ENCODE results near the gene ARHGAP8.
A peak's percentile ranks its signal among the peaks of the same experiment; 100 is the strongest.
"Not testable (repeated sequence)": the region's sequence is repeated elsewhere in the genome, so short reads cannot be mapped to it uniquely, and the experiment has no call there.

The ARHGAP8 gene

DNA sequence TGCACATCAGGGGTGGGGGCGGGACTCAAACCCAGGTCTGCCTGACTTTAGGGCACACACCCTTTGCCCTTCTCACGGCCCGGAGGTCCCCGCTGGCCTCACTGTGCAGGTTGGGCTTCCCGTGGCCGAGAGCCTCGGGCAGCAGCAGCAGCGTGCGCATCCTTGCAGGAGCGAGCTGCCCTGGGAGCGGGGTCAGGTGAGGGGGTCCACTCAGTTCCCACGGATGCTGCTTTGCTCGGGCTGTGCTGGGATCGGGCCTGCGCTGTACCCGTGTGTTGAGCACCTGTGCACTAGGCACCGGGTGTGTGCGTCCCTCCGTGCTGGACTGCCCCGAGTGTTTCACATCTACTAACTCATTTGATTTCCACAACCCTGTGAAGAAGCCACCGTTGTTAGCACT, 25.2 kb upstream of the ARHGAP8 start:
- DNase-seq: no peak

DNA sequence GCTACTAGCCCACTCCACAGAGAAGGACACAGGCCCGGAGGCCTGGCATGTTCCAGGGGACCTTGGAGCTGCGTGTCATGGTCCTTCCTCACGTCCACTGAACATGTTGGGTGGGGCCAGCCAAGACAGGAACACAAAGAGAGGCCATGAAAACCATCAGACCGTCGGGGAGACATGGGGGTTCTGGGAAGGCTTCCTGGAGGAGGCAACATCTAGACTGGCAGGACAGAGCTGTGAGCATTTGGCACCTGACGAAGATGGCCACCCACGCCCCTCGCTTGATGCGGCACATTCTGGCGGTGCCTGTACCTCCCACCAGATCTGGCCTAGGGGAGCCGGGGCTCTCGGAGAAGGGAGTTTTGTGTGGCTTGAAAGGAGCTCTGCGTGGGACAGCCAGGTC, 24.7 kb upstream of the ARHGAP8 start:
- DNase-seq: no peak

DNA sequence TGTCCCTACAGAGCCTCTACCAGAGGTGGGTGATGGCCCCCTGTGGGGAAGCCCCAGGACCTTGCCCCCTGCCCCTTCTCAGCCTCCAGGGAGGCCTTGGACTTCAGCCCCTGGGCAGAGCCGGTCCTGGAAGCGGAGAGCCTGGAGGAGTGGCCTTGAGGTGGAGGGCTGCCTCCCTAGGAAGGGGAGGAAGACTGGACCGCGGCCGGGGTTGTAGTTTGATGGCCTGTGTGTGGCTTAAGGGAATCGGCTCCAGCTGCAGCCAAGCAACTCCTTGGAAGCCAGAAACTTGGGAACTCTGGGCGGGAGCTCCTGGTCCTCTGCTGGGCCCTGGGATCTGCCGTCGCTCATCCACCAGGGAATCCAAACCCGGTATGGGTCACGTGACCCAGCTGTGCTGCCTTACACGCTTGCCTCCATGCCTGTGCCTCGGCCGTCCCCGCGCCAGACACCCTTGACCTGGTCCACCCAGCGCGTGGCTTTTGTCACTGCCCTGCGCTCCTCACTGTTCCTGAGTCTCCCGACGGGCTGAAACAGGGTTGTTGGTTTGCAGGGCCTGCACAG, 23.5 kb upstream of the ARHGAP8 start:
- no peak for DNase-seq

DNA sequence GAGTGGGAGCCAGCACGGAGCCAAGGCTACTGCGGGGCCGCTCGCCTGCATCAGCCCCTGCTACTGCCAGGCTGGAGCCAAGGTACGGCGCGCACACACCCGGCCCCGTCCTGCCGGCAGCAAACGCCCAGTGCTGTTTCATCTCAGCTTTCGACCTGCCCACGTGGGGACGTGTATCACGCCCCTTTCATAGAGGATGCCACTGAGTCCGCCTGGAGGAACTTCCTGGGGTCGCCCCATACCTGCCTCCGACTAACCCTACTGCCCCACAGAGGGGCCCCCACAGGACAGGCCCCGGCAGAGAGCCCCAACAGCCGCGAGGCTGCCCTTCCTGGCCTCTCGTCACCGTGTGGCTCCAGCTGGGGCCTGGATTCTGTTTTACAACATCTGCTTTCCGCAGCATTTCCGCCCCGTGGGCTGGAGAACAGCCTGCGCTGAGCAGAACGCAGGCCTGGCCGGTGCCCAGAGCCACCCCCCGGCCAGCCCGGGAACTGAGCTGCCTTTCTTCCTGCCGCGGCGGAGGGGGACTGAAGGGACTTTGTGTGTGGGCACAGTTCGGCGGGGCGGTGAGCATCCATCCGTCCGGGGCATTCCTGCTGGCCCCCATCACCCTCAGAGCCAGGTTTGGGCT, 22.9 kb upstream of the ARHGAP8 start:
- DNase-seq: no peak

DNA sequence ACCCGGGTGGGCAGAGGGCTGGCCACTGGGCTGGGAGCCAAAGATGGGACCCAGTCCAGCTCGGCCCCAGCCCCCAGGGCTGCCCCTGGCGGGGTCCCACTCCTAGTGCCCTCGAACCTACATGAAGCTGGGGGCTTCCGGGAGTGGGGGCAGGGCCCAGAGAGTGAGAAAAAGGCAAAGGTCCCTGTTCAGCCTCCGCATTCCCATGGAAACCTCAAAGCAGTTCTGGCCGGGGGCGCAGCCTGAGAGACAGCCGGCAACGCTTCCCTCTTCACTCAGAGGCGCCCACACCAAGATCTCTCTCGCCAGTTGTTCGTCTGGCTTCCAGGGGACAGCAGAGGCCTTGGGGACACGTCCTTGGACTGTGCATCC, 22.4 kb upstream of the ARHGAP8 start:
- no peak for DNase-seq

DNA sequence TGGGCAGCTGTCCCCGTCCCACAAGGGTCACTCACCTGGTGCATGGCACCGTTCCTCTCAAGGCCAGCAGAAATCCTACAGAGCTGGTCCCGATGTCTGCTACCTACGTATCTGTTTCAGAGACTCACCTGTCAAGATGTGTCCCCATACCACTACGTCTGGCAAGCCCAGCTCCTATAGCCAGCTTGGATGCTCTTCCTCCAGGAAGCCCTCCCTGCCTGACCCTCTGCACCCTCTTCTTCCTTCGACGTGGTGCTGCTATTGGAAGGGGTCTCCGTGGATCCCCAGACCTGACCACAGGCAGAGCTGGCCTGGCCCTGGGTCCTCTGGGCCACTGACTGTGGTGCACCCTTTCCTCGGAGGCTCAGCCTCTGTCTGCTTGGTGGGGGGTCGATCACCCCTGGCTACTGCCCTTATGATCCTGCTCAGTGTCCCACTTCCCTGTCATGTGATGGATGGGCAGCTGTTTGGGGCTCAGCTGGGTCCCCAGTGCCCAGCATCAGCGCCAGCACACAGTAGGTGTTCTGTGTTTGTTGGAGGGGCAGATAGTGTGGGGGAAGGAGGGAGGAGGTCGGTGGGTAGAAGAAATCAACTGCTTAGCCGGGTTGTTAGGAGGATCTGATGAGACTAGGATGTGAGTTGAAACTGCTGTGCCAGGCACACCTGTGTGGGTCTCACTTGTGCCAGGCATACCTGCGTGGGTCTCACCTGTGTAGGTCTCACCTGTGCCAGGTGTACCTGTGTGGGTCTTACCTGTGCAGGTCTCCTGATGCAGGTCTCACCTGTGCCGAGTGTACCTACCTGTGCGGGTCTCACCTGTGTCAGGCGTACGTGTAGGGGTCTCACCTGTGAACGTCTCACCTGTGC, 21.7 kb upstream of the ARHGAP8 start:
- no peak for DNase-seq

DNA sequence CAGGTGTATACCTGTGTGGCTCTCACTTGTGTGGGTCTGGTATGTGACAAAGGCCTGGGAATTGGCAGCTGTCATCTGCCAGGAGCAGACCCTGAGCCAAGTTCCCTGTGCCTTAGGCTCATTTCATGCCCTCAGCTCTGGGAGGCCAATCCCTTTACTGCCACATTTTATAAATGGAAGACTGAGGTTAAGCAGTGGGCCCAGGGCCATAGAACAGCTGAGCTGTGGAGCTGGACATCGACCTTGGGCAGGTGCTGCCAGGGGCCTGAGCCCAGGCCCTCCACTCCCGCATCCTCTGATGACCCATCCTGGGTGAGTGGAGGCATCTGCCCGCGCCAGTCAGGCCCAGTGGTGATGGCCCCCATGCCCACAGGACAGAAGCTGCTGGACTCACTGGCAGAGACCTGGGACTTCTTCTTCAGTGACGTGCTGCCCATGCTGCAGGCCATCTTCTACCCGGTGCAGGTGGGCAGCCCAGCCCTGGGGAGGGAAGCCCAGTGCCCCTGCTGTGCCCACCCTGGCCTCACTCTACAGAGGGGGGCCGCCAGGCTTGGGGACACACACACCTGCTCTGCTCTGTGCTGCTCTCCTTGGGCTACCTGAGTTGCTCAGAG, 20.9 kb upstream of the ARHGAP8 start:
- DNase-seq: no peak

DNA sequence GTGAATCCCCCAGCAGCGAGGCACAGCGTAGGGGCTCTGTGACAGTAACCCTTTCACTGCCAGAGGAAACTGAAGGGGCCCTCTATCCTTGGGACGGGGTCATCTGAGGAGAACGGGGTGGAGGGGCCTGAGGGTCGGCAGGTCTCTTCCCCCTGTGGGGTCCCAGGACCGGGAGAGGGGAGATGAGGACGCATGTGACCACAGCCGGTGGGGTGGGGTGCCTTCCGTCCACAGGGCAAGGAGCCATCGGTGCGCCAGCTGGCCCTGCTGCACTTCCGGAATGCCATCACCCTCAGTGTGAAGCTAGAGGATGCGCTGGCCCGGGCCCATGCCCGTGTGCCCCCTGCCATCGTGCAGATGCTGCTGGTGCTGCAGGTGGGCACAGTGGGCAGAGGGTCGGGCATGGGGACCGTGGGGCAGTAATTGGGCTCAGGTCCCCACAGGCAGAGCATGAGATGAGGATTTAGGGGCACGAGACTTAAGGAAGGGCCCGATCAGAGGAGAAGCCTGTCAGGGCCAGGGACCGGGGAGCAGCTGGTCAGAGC, 20.3 kb upstream of the ARHGAP8 start:
- DNase-seq: no peak

DNA sequence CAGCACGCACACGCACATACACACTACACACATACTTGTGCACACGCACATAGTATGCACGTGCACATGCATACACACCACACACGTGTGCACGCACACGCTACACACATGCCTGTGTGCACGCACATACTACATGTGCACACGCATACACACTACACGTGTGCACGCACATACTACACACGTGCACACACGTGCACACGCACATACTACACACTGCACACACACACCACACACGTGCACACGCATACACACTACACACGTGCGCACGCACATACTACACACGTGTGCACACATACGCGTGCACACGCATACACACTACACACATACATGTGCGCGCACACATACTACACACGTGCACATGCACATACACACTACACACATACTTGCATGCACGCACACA, 19.7 kb upstream of the ARHGAP8 start:
- no peak for DNase-seq

DNA sequence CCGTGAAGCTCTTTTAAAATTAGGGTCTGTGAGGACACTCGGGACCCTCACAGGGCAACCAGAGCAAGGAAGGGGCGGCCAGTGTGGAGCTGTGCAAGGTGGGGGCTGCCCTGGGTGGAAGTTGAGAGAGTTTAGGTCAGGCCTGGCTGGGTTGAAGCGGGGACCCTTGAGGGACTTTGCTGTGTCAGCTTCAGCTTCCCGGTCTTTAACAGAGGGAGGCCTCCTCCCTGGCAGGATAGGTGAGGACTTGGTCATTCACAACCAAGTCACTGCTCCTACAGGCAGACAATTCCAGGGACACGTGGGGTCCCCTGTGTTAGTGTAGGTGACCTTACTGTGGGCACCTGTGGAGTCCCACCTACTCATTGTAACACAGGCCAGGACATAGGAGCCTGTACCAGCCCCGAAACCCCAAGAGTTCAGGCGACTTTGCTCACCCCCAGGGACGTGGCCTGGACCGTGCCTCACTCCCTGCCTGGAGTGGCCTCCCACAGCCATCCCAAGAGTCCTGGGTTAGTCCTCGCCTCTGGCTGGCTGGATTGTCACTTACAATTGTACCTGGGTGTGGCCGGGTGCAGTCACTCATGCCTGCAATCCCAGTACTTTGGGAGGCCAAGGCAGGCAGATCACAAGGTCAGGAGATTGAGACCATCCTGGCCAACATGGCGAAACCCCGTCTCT, 18.8 kb upstream of the ARHGAP8 start:
- DNase-seq: no peak

DNA sequence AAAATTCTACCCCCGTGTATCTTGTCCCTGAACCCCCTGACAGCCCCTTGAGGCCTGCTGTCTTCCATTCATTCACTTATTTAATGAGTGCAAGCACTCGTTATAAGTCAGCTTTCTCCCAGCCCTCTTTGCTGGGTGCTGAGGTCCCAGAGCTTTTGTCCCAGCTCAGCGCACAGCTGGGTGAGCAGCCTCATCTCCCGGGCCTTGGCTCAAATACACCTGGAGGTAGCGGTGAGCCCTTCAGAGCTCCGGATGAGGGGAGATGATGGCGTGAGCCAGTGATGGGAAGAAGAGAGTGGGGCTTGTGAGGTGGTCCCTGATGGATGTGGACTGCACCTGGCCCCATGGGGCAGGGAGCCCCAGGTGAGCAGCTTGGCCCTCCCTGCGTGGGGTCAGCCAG, 18.1 kb upstream of the ARHGAP8 start:
- no peak for DNase-seq

DNA sequence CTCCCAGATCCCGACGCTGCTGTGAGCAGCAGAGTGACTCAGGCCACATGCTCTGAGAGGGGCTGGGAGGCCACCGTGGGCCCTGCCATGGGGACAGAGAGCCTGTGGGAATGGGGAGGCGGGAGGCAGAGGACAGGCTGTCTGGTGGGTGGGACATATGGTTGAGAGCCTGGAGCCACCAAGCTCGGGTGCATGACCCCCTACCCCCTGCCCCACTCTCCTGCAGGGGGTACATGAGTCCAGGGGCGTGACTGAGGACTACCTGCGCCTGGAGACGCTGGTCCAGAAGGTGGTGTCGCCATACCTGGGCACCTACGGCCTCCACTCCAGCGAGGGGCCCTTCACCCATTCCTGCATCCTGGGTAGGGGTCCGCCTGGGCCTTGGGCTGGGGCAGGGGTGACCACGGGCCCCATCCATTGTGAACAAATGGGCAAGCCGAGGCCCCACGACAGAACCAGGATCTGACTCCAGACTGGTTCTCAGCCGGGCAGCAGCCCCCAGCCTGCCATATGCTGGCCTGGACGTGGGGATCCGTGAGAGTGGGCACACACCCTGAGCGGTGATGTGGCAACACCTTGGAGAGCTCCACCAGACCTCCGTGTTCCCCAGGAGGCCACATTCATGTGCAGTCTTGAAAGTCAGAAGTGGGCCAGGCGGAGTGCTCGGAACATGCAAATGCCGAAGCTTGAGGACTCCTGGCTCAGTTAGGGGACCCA, 17.4 kb upstream of the ARHGAP8 start:
- no peak for DNase-seq

DNA sequence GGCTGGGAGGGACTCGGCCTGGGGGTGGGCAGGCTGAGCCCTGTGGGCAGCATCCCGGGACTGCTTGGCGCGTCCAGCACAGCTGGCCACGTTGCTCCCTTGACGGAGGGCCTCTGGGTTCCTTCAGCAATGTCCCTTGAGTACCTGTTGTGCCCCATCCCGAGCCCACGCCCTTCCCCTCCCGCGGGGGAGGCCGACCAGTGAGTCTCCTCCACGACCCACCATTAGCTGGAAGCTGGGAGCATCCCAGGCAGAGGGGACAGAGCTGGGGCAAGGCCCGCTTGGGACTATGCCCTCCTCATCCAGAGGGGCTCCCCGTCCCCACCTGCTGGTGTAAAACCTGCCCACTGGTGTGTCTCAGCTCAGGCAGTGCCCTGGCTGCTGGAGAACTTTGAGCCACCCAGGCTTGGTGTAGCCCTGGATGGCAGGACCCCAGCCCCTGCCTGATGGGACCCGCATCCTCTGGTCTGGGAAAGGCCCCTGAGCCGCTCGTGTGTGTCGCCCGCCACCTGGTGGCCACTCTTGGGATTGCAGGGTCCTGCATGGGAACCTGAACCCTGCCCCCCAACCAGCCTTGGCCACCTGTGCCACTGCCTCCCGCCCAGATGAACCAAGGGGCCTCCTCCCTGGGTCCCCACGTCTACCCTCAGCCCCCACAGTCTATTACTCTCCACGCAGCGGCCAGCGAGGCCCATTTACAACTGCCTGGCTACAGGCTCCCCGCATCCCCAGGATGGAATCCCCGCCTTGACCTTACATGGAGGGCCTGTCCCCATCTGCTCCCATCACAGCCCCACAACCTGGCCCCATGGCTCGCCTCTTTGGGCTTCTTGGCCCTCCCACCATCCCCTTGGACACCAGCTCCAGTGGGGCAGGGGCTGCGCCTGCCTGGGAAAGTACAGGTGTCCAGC, 16.6 kb upstream of the ARHGAP8 start:
- DNase-seq: peak; percentile 85

DNA sequence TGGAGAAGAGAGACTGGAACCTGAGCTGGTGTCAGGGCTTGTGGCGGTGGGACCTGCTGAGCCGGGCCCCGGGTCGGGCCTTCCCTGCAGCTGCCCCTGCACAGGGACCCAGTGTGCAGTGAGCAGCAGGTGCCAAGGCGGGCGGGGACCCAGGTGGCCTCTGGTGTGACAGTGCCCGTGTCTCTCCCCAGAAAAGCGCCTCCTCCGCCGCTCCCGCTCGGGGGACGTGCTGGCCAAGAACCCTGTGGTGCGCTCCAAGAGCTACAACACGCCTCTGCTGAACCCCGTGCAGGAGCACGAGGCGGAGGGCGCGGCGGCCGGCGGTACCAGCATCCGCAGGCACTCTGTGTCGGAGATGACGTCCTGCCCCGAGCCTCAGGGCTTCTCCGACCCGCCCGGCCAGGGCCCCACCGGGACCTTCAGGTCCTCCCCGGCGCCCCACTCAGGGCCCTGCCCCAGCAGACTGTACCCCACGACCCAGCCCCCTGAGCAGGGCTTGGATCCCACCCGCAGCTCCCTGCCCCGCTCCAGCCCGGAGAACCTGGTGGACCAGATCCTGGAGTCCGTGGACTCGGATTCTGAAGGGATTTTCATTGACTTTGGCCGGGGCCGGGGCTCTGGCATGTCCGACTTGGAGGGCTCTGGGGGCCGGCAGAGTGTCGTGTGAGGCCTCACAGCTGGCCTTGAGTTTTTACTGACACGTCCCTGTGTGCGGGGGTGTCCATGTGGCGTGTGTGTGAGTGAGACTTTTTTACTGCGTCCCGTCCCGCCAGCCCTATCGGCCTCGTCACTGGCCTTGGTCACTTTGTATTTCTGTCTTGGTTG, 15.6 kb upstream of the ARHGAP8 start:
- no peak for DNase-seq

DNA sequence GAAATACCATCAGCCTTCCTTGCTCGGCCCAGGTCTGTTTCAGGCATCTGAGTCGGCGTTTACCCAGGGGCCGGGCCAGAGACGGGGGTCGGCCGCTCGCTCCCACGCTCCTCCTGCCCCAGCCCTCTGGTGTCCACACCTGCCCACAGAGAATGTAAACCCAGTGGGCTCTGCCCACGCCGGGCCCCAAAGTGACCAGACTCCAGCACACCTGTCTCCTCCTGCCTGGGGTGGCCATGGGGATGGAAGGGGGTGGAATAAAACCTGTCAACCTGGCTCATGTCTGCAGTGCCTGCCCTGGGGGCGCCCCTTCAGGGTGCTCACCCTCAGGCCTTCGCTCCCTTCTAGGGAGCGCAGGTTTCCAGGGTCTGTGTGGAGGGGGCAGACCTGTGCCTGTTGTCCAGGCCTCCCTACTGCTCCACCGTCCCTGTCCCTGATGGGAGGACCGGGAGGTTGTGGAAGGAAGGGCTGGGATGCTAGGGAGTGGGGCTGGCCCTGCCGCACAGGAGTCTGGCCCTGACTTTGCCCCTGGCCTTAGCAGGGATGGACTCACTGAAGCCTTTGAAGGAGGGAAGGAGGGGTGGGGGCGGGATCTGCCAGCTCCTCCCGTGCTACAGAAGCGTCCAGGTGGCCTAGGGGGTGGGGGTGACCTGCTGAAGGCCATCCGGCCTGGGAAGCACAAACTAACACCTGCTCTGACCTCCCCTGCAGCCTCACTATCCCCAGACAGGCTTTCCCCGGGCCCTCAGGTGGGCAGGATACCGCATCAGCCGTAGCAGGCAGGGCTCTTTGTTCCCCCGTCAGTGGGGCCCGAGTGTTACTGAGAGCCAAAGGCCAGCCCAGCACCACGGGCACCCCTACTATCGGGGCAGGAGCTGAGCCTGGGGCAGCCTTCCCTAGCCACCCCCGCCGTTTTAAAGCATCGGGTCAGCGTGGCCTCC, 14.7 kb upstream of the ARHGAP8 start:
- DNase-seq: no peak

DNA sequence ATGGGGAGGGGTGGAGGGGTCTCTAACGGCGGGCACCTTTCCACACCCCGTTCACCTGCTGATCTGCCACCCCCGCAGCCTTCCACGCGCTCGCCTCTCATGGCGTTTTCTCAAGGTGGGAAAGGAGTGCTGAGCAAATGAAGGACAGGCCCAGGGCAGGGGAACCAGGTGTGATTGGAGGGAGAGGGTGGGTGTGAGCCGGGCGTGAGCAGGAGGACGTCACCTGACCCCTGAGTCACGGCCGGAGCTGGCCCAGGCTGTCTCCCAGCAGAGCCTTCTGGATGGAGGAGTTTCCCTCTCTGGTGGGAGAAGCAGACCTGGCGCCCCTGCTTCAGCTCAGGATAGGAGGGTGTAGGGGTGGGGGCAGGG, 14.0 kb upstream of the ARHGAP8 start:
- no peak for DNase-seq

DNA sequence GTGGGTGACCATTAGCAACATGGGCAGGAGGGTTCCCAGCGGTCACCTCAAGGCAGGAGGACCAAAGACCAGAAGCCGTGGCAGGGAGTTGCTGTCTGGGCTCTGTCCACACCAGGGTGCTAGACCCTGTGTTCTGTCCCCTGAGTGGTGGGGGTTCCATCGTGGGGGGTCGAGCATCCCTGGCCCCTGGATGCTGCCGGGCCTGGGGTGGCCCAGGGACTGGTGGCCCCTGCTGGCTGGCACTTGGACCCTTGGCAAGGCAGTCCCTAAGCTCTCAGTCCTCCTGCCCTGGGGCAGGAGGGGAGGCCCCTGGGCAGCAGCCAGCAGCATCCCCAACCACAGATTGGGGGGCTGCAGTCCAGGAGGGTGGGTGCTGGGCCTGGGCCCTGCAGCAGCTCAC, 13.4 kb upstream of the ARHGAP8 start:
- DNase-seq: no peak

DNA sequence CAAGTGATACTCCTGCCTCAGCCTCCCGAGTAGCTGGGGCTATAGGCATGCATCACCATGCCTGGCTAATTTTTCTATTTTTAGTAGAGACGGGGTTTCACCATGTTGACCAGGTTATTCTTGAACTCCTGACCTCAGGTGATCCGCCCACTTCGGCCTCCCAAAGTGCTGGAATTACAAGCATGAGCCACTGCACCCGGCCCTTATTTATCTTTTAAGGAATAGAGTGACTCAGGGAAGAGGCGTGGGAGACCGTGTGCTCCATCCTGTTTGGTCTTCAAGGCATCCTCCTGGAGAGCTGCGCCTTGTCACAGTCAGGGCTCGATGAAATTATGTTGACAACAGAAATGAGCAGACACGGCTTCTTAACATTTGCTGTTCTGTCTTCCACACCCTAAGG, 12.7 kb upstream of the ARHGAP8 start:
- not testable (repeated sequence) for DNase-seq

DNA sequence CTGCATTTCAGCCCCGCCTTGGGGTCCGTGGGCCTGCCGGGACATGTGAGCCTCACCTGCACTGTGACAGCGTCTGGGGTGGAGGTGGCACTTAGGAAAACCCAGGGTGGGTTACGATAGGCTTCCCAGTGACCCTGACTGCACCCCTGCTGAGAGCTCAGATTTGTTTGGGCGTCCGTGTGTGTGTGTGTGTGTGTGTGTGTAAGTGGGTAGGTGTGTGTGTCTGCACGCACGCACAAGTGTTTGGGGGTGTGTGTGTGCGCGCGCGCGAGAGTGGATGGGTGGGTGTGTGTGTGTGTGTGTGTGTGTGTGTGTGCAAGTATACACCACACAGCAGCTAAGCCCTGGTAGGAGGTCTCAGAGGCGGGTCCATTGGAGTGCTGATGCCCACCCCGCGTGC, 12.1 kb upstream of the ARHGAP8 start:
- DNase-seq: no peak

Data from activated T-cell treated with anti-CD3 and anti-CD28 coated beads for 4 hours (primary cell).